NT2/D1 (cell line): ENCODE measurements around the gene PRKAG3.

Experiments used
- DNase-seq: peaks from one replicate; pipeline ENCODE4 v3.0.0-alpha.2; 2011; ENCODE audit warnings: low read depth, low spot score
- H3K27me3 ChIP-seq: 2 replicates; pipeline ENCODE4 v1.6.0; 2011; ENCODE audit warnings: mild to moderate bottlenecking; ENCODE audit not compliant: insufficient read length, insufficient read depth
- H3K36me3 ChIP-seq: 2 replicates; pipeline ENCODE4 v1.6.1; 2011; ENCODE audit warnings: mild to moderate bottlenecking, low read length, mixed read lengths; ENCODE audit not compliant: insufficient read depth, insufficient read length
- H3K4me1 ChIP-seq: 2 replicates; pipeline ENCODE4 v1.5.1; 2011; ENCODE audit not compliant: insufficient read depth, insufficient read length
- H3K4me3 ChIP-seq: 2 replicates; pipeline ENCODE4 v1.5.1; 2011; ENCODE audit warnings: low read depth; ENCODE audit not compliant: insufficient read length
- H3K9ac ChIP-seq: 2 replicates; pipeline ENCODE4 v1.6.0; 2011; ENCODE audit warnings: low read depth; ENCODE audit not compliant: insufficient read length
- H3K9me3 ChIP-seq: 2 replicates; pipeline ENCODE4 v1.5.1; 2011; ENCODE audit warnings: mild to moderate bottlenecking, low read length; ENCODE audit not compliant: insufficient read depth
- SUZ12 ChIP-seq: IDR thresholded peaks from 2 replicates; pipeline ENCODE4 v1.6.1; 2011; ENCODE audit not compliant: insufficient read length, insufficient read depth; ENCODE audit errors: extremely low read depth
- YY1 ChIP-seq: IDR thresholded peaks from 2 replicates; pipeline ENCODE4 v1.6.1; 2011; ENCODE audit not compliant: insufficient read length, insufficient read depth
- ZNF274 ChIP-seq: IDR thresholded peaks from 2 replicates; pipeline ENCODE4 v1.6.1; 2011; ENCODE audit warnings: mild to moderate bottlenecking, low read depth, low read length

Gene PRKAG3

GRCh38 chr2:218859988-218860831, 28.6 kb upstream of the PRKAG3 start:
- TF ChIP-seq ZNF274 (no peak), SUZ12 (peak; percentile 41)
- Histone ChIP-seq H3K36me3 (no peaks in the 10 kb centered on the region), H3K4me1 (peaks cover 40% of the 10 kb centered on the region), H3K27me3 (peaks cover 75% of the 10 kb centered on the region), H3K9ac (peak overlapping the region; percentile 79), H3K4me3 (peak overlapping the region; percentile 42), H3K9me3 (no peaks in the 10 kb centered on the region)
- no peak for DNase-seq

GRCh38 chr2:218859556-218859987, 28.0 kb upstream of the PRKAG3 start, which contains the start of gene WNT6:
WNT6 (plus strand) TSS chr2:218859805; CDS start chr2:218860038, 233 bp downstream.
- Histone ChIP-seq H3K27me3 (peaks cover 79% of the 10 kb centered on the region), H3K36me3 (no peaks in the 10 kb centered on the region), H3K9ac (peak within 1 kb of the TSS; percentile 79), H3K4me1 (peaks cover 36% of the 10 kb centered on the region), H3K9me3 (no peaks in the 10 kb centered on the region), H3K4me3 (peak within 1 kb of the TSS; percentile 42)
- TF ChIP-seq ZNF274, result no peak
- TF ChIP-seq SUZ12, result no peak
- TF ChIP-seq YY1, result no peak
- DNase-seq, result no peak

GRCh38 chr2:218858671-218859555, 27.3 kb upstream of the PRKAG3 start:
- no peaks in the 10 kb centered on the region for H3K9me3 ChIP-seq
- peak overlapping the region; percentile 31 for H3K4me3 ChIP-seq
- no peak for DNase-seq
- H3K9ac ChIP-seq, result peak overlapping the region; percentile 59
- TF ChIP-seq SUZ12, result peak; percentile 20
- no peak for TF ChIP-seq ZNF274
- no peak for TF ChIP-seq YY1
- H3K27me3 ChIP-seq, result peaks cover 78% of the 10 kb centered on the region
- peaks cover 39% of the 10 kb centered on the region for H3K4me1 ChIP-seq
- no peaks in the 10 kb centered on the region for H3K36me3 ChIP-seq

GRCh38 chr2:218858138-218858445, 26.5 kb upstream of the PRKAG3 start:
- peaks cover 43% of the 10 kb centered on the region for H3K4me1 ChIP-seq
- peaks cover 70% of the 10 kb centered on the region for H3K27me3 ChIP-seq
- no peak overlapping the region for H3K4me3 ChIP-seq
- H3K36me3 ChIP-seq, result no peaks in the 10 kb centered on the region
- H3K9me3 ChIP-seq, result no peaks in the 10 kb centered on the region
- H3K9ac ChIP-seq, result no peak overlapping the region
- TF ChIP-seq YY1 (no peak), ZNF274 (no peak), SUZ12 (no peak)
- DNase-seq, result no peak

GRCh38 chr2:218857371-218858137, 26.0 kb upstream of the PRKAG3 start:
- TF ChIP-seq YY1 (no peak), SUZ12 (no peak), ZNF274 (no peak)
- H3K36me3 ChIP-seq, result no peaks in the 10 kb centered on the region
- H3K4me1 ChIP-seq, result peaks cover 46% of the 10 kb centered on the region
- no peak overlapping the region for H3K9ac ChIP-seq
- H3K9me3 ChIP-seq, result no peaks in the 10 kb centered on the region
- no peak for DNase-seq
- peaks cover 65% of the 10 kb centered on the region for H3K27me3 ChIP-seq
- no peak overlapping the region for H3K4me3 ChIP-seq

GRCh38 chr2:218856896-218857243, 25.3 kb upstream of the PRKAG3 start:
- TF ChIP-seq ZNF274 (no peak), SUZ12 (no peak), YY1 (no peak)
- Histone ChIP-seq H3K4me1 (peaks cover 47% of the 10 kb centered on the region), H3K4me3 (no peak overlapping the region), H3K36me3 (no peaks in the 10 kb centered on the region), H3K9me3 (no peaks in the 10 kb centered on the region), H3K27me3 (peaks cover 59% of the 10 kb centered on the region), H3K9ac (no peak overlapping the region)
- DNase-seq, result no peak
